Right cardiac atrium (tissue), 5 donors: ENCODE data around the gene CFAP74. TPM values are rescaled to one million over a fixed set of nuclear protein-coding genes. Genes with fewer than 3 reads are reported as not detected.

Experiments
- ATAC-seq, 2 donors: fragments of 200-7000 bp; cut with Tn5 transposase; one replicate each; pipeline versions ENCODE4 v1.8.0 to v1.9.1; 2020; ENCODE audit warnings: moderate library complexity in 2 of 2, mild to moderate bottlenecking in 1 of 2
- DNase-seq, 3 donors: peaks; one replicate each; pipeline ENCODE4 v3.0.0-alpha.2; 2020
- H3K27ac ChIP-seq: one replicate; pipeline ENCODE4 v1.5.1; 2013; ENCODE audit warnings: mild to moderate bottlenecking, low read length, control low read depth, moderate library complexity
- H3K27me3 ChIP-seq: one replicate; pipeline ENCODE4 v1.6.1; 2013; ENCODE audit not compliant: control insufficient read depth, insufficient read depth
- H3K4me1 ChIP-seq: one replicate; pipeline ENCODE4 v1.6.1; 2013; ENCODE audit warnings: low read length; ENCODE audit not compliant: control insufficient read depth, insufficient read depth
- H3K4me3 ChIP-seq: one replicate; pipeline ENCODE4 v1.5.1; 2013; ENCODE audit warnings: low read length, control low read depth
- H3K9me3 ChIP-seq: one replicate; pipeline ENCODE4 v1.6.1; 2013; ENCODE audit warnings: low read length; ENCODE audit not compliant: control insufficient read depth
- WGBS: extraction: QIAGEN DNeasy Blood & Tissue Kit; methylation state at CpG from one replicate; pipeline ENCODE4 v1.1.7; 2013; 5-methylcytosine and 5-hydroxymethylcytosine counted together
- intact Hi-C, 4 donors: fragments of 100-400 bp; cut with DNase I; formaldehyde crosslinking; loops; one replicate each; pipeline versions ENCODE4 v1.11.0 to v1.14.0; 2022 to 2023
- polyA plus RNA-seq: library from polyadenylated mRNA; stranded (reverse); fragments of 200-250 nt; gene quantifications from one replicate; pipeline ENCODE4 v1.2.3, GENCODE V29; 2013
- total RNA-seq, 4 donors: library from RNA; stranded (reverse); fragmentation: NEBNext Ultra II Directional; extraction: Animal tissue kit (Norgen Biotek cat#: 25700); gene quantifications; one replicate each; pipeline ENCODE4 v1.2.1, GENCODE V29; 2021
- donor health status: healthy with polysubstance abuse.
- donor health status: DM: no; HTN: yes; CAD: no.
- donor health status: DM: no; HTN: no; CAD: no.
- donor health status: DM: no; HTN: yes; CAD: no; lungs with severe emphysema.
- donor health status: DM: yes; HTN: yes; CAD: no.

CFAP74 gene
- total and polyA plus RNA-seq, 5 donors: 0.11 TPM; not detected in 4

- ATAC-seq (no peak), DNase-seq (peak in 1 of 3 donors; percentile 24)
- intact Hi-C loops: loop anchor here in 1 of 4 donors (5.0 kb wide), 1 partner anchor 79 kb away; no protein-coding TSS in a partner anchor
- Histone ChIP-seq H3K9me3 (no peaks in the 10 kb centered on the region), H3K4me3 (no peak overlapping the region), H3K27me3 (no peaks in the 10 kb centered on the region), H3K27ac (no peak overlapping the region), H3K4me1 (no peaks in the 10 kb centered on the region)
- 85% methylated on average over 15 of the region's 15 CpGs for WGBS
These were observed 37.7 kb upstream of the CFAP74 start for GRCh38 chr1:2041305-2041704.

GRCh38 chr1:2039251-2039650 lies 35.7 kb upstream of the CFAP74 start:
- DNase-seq (no peak), ATAC-seq (no peak)
- intact Hi-C loops: loop anchor here in 1 of 4 donors (5.0 kb wide), 1 partner anchor 87 kb away; no protein-coding TSS in a partner anchor
- H3K9me3 ChIP-seq: no peaks in the 10 kb centered on the region
- H3K4me1 ChIP-seq: no peaks in the 10 kb centered on the region
- H3K27me3 ChIP-seq: no peaks in the 10 kb centered on the region
- no peak overlapping the region for H3K4me3 ChIP-seq
- no peak overlapping the region for H3K27ac ChIP-seq
- 82% methylated on average over 8 of the region's 8 CpGs for WGBS

GRCh38 chr1:2038229-2038628 lies 34.6 kb upstream of the CFAP74 start:
- 90% methylated on average over 8 of the region's 8 CpGs for WGBS

GRCh38 chr1:2037314-2037979 lies 33.9 kb upstream of the CFAP74 start:
- intact Hi-C loops: loop anchor here in 1 of 4 donors (5.0 kb wide), 1 partner anchor 85 kb away; no protein-coding TSS in a partner anchor
- ATAC-seq (no peak), DNase-seq (no peak)
- WGBS: 81% methylated on average over 18 of the region's 18 CpGs
- no peak overlapping the region for H3K4me3 ChIP-seq
- H3K4me1 ChIP-seq: no peaks in the 10 kb centered on the region
- no peaks in the 10 kb centered on the region for H3K9me3 ChIP-seq
- H3K27ac ChIP-seq: no peak overlapping the region
- no peaks in the 10 kb centered on the region for H3K27me3 ChIP-seq

More at GRCh38 chr1:2038229-2038628, 34.6 kb upstream of the CFAP74 start:
- H3K27ac ChIP-seq: no peak overlapping the region
- no peak overlapping the region for H3K4me3 ChIP-seq
- no peaks in the 10 kb centered on the region for H3K27me3 ChIP-seq
- no peaks in the 10 kb centered on the region for H3K9me3 ChIP-seq
- ATAC-seq (no peak), DNase-seq (no peak)
- intact Hi-C loops: loop anchor here in 1 of 4 donors (5.0 kb wide), 1 partner anchor 86 kb away; no protein-coding TSS in a partner anchor
- H3K4me1 ChIP-seq: no peaks in the 10 kb centered on the region

- no peak for DNase-seq
- Histone ChIP-seq H3K4me1 (no peaks in the 10 kb centered on the region), H3K4me3 (no peak overlapping the region), H3K27me3 (no peaks in the 10 kb centered on the region), H3K27ac (no peak overlapping the region), H3K9me3 (no peaks in the 10 kb centered on the region)
- intact Hi-C loops: loop anchor here in 1 of 4 donors (5.0 kb wide), 1 partner anchor 84 kb away; no protein-coding TSS in a partner anchor
- no peak for ATAC-seq
- WGBS: 87% methylated on average over 15 of the region's 15 CpGs
These were observed 32.7 kb upstream of the CFAP74 start for GRCh38 chr1:2036287-2036686.

GRCh38 chr1:2033165-2033564 lies 29.6 kb upstream of the CFAP74 start:
- Histone ChIP-seq H3K4me1 (no peaks in the 10 kb centered on the region), H3K27me3 (no peaks in the 10 kb centered on the region), H3K27ac (no peak overlapping the region), H3K9me3 (no peaks in the 10 kb centered on the region), H3K4me3 (no peak overlapping the region)
- intact Hi-C loops: no loop called here
- ATAC-seq (no peak), DNase-seq (no peak)
- 78% methylated on average over 13 of the region's 13 CpGs for WGBS

- intact Hi-C loops: no loop called here
- Histone ChIP-seq H3K4me3 (no peak overlapping the region), H3K9me3 (no peaks in the 10 kb centered on the region), H3K27me3 (no peaks in the 10 kb centered on the region), H3K4me1 (no peaks in the 10 kb centered on the region), H3K27ac (no peak overlapping the region)
- ATAC-seq (no peak), DNase-seq (no peak)
- 68% methylated on average over 14 of the region's 14 CpGs for WGBS
These were observed 29.2 kb upstream of the CFAP74 start for GRCh38 chr1:2032737-2033136.

GRCh38 chr1:2031546-2032540 lies 28.3 kb upstream of the CFAP74 start:
- intact Hi-C loops: no loop called here
- no peaks in the 10 kb centered on the region for H3K9me3 ChIP-seq
- H3K4me3 ChIP-seq: no peak overlapping the region
- DNase-seq (no peak), ATAC-seq (peak; percentile 28 to 47)
- H3K4me1 ChIP-seq: no peaks in the 10 kb centered on the region
- 79% methylated on average over 33 of the region's 33 CpGs for WGBS
- H3K27ac ChIP-seq: no peak overlapping the region
- H3K27me3 ChIP-seq: no peaks in the 10 kb centered on the region

GRCh38 chr1:2030076-2030871 lies 26.7 kb upstream of the CFAP74 start:
- H3K4me3 ChIP-seq: no peak overlapping the region
- 86% methylated on average over 42 of the region's 42 CpGs for WGBS
- H3K27ac ChIP-seq: no peak overlapping the region
- H3K27me3 ChIP-seq: no peaks in the 10 kb centered on the region
- ATAC-seq (no peak), DNase-seq (no peak)
- no peaks in the 10 kb centered on the region for H3K9me3 ChIP-seq
- H3K4me1 ChIP-seq: no peaks in the 10 kb centered on the region
- intact Hi-C loops: no loop called here

GRCh38 chr1:2029561-2029960 lies 26.0 kb upstream of the CFAP74 start:
- no peaks in the 10 kb centered on the region for H3K9me3 ChIP-seq
- intact Hi-C loops: no loop called here
- ATAC-seq (no peak), DNase-seq (no peak)
- no peaks in the 10 kb centered on the region for H3K4me1 ChIP-seq
- no peak overlapping the region for H3K4me3 ChIP-seq
- H3K27ac ChIP-seq: no peak overlapping the region
- WGBS: 90% methylated on average over 15 of the region's 15 CpGs
- no peaks in the 10 kb centered on the region for H3K27me3 ChIP-seq
